Measurements from ENCODE around the gene DLL4.

The DLL4 gene

GRCh38 chr15:40986820-40987219 is 57.7 kb downstream of the DLL4 start:
- DNase-seq (ENCODE audit: low read depth in 1 of 2, low spot score in 1 of 2): no peak

- DNase-seq (ENCODE audit: low read depth in 1 of 2, low spot score in 1 of 2): no peak
Measured at GRCh38 chr15:40988156-40988555, 59.0 kb downstream of the DLL4 start.
